Immature natural killer cell (primary cell): Measurements from ENCODE around the gene TAF6. TPM values are rescaled to one million over a fixed set of nuclear protein-coding genes. Genes with fewer than 3 reads are reported as not detected.

ENCODE experiments used
- polyA plus RNA-seq, 3 donors: library from polyadenylated mRNA; unstranded; fragments of 300-500 nt; fragmentation: Illumina TruSeq; gene quantifications; one replicate each; pipeline ENCODE4 v1.2.3, GENCODE V29; 2021

The TAF6 gene
- polyA plus RNA-seq, 3 donors from 2014 or later: 15.3 to 34.8 (median 17.3) TPM

Other genes starting within 250 kb of the TAF6 start
- gene OR2AE1, start 242.3 kb downstream of the TAF6 start, polyA plus RNA-seq: not detected
- 10 to 100 TPM; 14.0 to 23.9 (median 14.7) TPM for gene TRIM4, start 199.8 kb downstream of the TAF6 start, polyA plus RNA-seq
- not detected for gene GJC3, start 189.7 kb downstream of the TAF6 start, polyA plus RNA-seq
- not detected for gene AZGP1, start 143.3 kb downstream of the TAF6 start, polyA plus RNA-seq
- gene ZKSCAN1, start 103.8 kb downstream of the TAF6 start, polyA plus RNA-seq: 10 to 100 TPM; 14.4 to 48.9 (median 18.7) TPM
- 1 to 10 TPM; 2.3 to 9.8 (median 4.0) TPM for gene ZSCAN21, start 69.6 kb downstream of the TAF6 start, polyA plus RNA-seq
- 10 to 100 TPM in 2 of 3 donors, 1 to 10 TPM in 1; 5.2 to 21.2 (median 12.2) TPM for gene ZNF3, start 37.6 kb downstream of the TAF6 start, polyA plus RNA-seq
- 100 to 1,000 TPM; 163 to 289 (median 163) TPM for gene COPS6, start 30.4 kb downstream of the TAF6 start, polyA plus RNA-seq
- 10 to 100 TPM; 40.3 to 59.0 (median 54.4) TPM for gene MCM7, start 18.0 kb downstream of the TAF6 start, polyA plus RNA-seq
- 10 to 100 TPM in 1 of 3 donors, 1 to 10 TPM in 2; 7.1 to 12.9 (median 8.8) TPM for gene AP4M1, start 17.7 kb downstream of the TAF6 start, polyA plus RNA-seq
- gene CNPY4, start 276 bp upstream of the TAF6 start, polyA plus RNA-seq: 10 to 100 TPM; 14.2 to 18.5 (median 17.7) TPM
- 1 to 10 TPM; 2.2 to 2.6 (median 2.4) TPM for gene MBLAC1, start 7.6 kb upstream of the TAF6 start, polyA plus RNA-seq
- 100 to 1,000 TPM; 408 to 587 (median 569) TPM for gene LAMTOR4, start 29.6 kb upstream of the TAF6 start, polyA plus RNA-seq
- 1 to 10 TPM in 2 of 3 donors, under 1 TPM in 1; 0.71 to 2.9 (median 1.8) TPM for gene TRAPPC14, start 39.4 kb upstream of the TAF6 start, polyA plus RNA-seq
- under 1 TPM in 1 of 3 donors, not detected in 2; 0.08 TPM for gene GAL3ST4, start 49.3 kb upstream of the TAF6 start, polyA plus RNA-seq
- not detected for gene GPC2, start 58.0 kb upstream of the TAF6 start, polyA plus RNA-seq
- gene STAG3, start 58.6 kb upstream of the TAF6 start, polyA plus RNA-seq: 1 to 10 TPM in 1 of 3 donors, under 1 TPM in 2; 0.50 to 2.8 (median 0.72) TPM
- gene PVRIG, start 100.6 kb upstream of the TAF6 start, polyA plus RNA-seq: 100 to 1,000 TPM; 151 to 240 (median 209) TPM
- gene SPDYE3, start 188.3 kb upstream of the TAF6 start, polyA plus RNA-seq: 10 to 100 TPM in 1 of 3 donors, 1 to 10 TPM in 2; 6.8 to 11.1 (median 7.6) TPM
- 10 to 100 TPM; 12.2 to 42.1 (median 12.2) TPM for gene PILRB, start 238.8 kb upstream of the TAF6 start, polyA plus RNA-seq